ENCODE results near the gene LRP1B. TPM values are rescaled to one million over a fixed set of nuclear protein-coding genes. Genes with fewer than 3 reads are reported as not detected.

Gene LRP1B
- total RNA-seq, 2 experiments from 2014 or later: not detected

DNA sequence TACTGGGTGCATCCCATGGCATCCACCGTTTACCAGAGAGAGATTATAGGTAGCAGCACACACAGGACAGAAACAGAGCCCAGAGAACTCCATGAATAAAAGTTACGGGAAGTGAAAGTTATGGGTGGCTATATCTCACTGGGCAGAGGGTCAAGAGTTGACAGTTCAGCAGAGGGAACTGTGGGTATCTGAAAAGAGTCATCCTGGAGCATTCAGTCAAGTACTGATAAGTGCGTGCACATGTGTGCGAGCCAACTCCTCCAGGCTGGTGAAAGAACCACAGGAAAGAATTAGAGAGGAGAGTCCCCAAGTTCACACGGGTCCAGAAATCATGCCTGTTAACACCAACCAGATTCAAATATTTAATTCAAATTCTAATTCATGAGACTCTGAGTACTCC is 1588.2 kb downstream of the LRP1B start:
- Mint-ChIP-seq H3K27me3 (no peaks in the 10 kb centered on the region), H3K36me3 (no peaks in the 10 kb centered on the region), H3K27ac (no peak overlapping the region), H3K4me3 (no peak overlapping the region), H3K4me1 (ENCODE audit: low read depth) (no peaks in the 10 kb centered on the region), H3K9me3 (peaks cover 31% of the 10 kb centered on the region)
- DNase-seq: no peak
- intact Hi-C loops (cut with micrococcal nuclease): no loop called here
- POLR2A ChIA-PET: no interaction called here
- CTCF ChIA-PET: no interaction called here

DNA sequence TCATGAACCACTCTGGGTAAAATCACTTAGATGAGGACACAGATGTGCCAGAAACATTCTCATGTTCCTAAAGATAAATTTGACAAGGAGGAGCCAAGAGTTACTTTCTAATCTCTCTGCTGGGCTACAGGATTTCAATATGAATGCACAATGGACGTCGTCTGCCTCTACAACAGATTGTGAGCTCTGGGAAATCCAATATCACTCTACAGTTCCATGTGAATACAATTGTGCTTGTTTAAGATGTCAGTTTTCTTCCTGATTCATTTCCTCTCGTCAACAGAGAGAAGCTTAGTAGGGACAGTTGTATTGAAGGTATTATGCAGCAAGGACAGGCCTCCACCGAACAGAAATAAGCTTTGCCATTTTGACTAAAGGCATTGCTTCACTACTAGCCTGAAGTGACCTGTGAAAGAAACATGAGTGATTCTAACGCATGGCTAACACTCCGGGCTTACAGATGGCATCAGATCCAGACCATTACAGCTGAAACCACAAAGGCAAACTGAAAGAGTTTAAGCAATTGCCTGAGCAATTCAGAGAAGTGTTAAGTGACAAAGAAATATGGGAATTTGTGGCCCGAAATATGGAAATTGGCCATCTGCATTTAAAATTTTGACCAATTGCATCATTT is 1591.5 kb downstream of the LRP1B start:
- Mint-ChIP-seq H3K27ac (no peak overlapping the region), H3K9me3 (peaks cover 17% of the 10 kb centered on the region), H3K27me3 (no peaks in the 10 kb centered on the region), H3K4me1 (ENCODE audit: low read depth) (no peaks in the 10 kb centered on the region), H3K36me3 (no peaks in the 10 kb centered on the region), H3K4me3 (no peak overlapping the region)
- intact Hi-C loops (cut with micrococcal nuclease): no loop called here
- CTCF ChIA-PET: no interaction called here
- POLR2A ChIA-PET: no interaction called here
- no peak for DNase-seq

DNA sequence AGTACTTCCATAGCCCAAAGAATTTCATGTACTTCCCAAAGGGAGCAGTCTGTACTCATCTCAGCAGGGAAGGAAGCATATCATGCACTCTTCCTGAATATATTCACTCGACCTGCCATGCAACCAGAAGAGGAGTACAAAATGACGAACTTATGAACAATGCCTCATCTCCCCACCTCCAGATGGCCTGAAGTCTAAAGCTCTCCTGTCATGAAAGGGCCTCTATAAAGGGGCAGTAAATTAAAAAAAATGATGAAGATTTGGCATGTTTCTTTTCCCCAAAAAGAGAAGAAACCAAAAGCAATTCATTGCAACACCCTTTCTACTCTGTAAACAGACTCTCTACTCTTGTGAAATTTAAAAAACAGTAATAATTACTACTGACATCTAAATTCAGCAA is 1601.1 kb downstream of the LRP1B start:
- CTCF ChIA-PET: no interaction called here
- H3K9me3 Mint-ChIP-seq: peaks cover 12% of the 10 kb centered on the region
- intact Hi-C loops (cut with micrococcal nuclease): no loop called here
- H3K4me3 Mint-ChIP-seq: no peak overlapping the region
- DNase-seq: no peak
- POLR2A ChIA-PET: no interaction called here
- no peaks in the 10 kb centered on the region for H3K4me1 Mint-ChIP-seq (ENCODE audit: low read depth)
- no peak overlapping the region for H3K27ac Mint-ChIP-seq
- no peaks in the 10 kb centered on the region for H3K27me3 Mint-ChIP-seq
- H3K36me3 Mint-ChIP-seq: no peaks in the 10 kb centered on the region

DNA sequence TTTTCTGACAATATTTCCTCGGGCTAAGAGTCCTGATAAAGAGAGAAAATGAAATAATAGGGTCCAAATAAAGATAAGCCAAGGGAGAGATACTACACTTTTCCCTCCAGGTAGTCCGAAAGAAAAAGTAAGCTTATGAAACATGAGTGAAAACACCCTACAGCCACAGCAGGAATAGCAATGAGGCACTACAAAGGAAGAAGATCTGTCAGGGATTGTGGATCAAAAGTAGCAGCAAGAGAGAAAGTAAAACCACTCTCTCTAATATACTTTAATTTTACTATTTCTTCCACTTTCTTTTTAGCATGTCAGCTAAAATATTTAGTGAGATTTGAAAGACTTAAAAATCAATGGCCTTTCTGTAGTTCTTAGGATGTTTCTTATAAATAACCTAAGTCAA is 1601.8 kb downstream of the LRP1B start:
- CTCF ChIA-PET: no interaction called here
- intact Hi-C loops (cut with micrococcal nuclease): no loop called here

DNA sequence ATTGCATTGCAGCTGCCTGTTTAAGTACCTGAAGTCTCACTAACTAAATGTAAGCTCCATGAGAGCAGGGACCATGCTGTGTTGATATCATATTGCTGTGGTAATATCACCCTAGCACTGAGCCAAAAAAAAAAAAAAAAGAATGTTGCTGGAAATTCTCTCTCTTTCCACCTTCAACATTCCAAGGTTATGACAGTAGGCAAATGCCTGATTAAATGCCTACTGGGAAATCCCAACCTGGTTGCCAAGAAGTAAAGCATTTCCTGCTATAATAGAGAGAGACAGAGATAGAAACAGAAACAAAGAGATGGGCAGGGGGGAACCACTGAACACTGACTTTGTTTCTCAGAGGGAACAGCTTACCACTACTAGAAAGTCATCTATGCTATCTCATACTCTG is 1604.2 kb downstream of the LRP1B start:
- H3K4me3 Mint-ChIP-seq: no peak overlapping the region
- H3K27me3 Mint-ChIP-seq: no peaks in the 10 kb centered on the region
- CTCF ChIA-PET: no interaction called here
- peaks cover 9% of the 10 kb centered on the region for H3K9me3 Mint-ChIP-seq
- H3K36me3 Mint-ChIP-seq: no peaks in the 10 kb centered on the region
- POLR2A ChIA-PET: no interaction called here
- no peak for DNase-seq
- H3K27ac Mint-ChIP-seq: no peak overlapping the region
- H3K4me1 Mint-ChIP-seq (ENCODE audit: low read depth): no peaks in the 10 kb centered on the region
- intact Hi-C loops (cut with micrococcal nuclease): no loop called here

More for the DNA sequence above, 1601.8 kb downstream of the LRP1B start:
- no peaks in the 10 kb centered on the region for H3K27me3 Mint-ChIP-seq
- H3K36me3 Mint-ChIP-seq: no peaks in the 10 kb centered on the region
- no peak for DNase-seq
- POLR2A ChIA-PET: no interaction called here
- no peak overlapping the region for H3K27ac Mint-ChIP-seq
- H3K4me3 Mint-ChIP-seq: no peak overlapping the region
- H3K9me3 Mint-ChIP-seq: peaks cover 12% of the 10 kb centered on the region
- no peaks in the 10 kb centered on the region for H3K4me1 Mint-ChIP-seq (ENCODE audit: low read depth)

DNA sequence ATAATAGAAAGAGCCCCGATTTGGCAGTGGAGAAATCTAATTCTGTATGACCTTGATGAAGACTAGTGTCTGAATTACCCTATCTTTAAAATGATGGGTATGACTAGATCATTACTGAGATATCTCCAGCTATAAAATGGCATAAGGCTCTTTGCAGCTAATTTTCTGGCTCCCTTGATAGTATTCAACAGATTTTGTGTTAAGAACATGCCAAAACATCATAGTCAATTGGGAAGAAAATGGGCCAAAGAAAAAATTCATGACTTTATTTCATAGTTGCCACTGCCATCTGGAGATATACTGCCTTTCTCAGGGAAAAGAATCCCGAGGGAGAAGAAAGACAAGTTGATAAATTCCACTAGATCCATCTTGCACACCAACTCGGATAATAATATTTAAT is 1618.7 kb downstream of the LRP1B start:
- no peaks in the 10 kb centered on the region for H3K4me1 Mint-ChIP-seq (ENCODE audit: low read depth)
- CTCF ChIA-PET: no interaction called here
- intact Hi-C loops (cut with micrococcal nuclease): no loop called here
- H3K27ac Mint-ChIP-seq: no peak overlapping the region
- no peak overlapping the region for H3K4me3 Mint-ChIP-seq
- POLR2A ChIA-PET: no interaction called here
- H3K27me3 Mint-ChIP-seq: no peaks in the 10 kb centered on the region
- H3K36me3 Mint-ChIP-seq: no peaks in the 10 kb centered on the region
- peaks cover 2% of the 10 kb centered on the region for H3K9me3 Mint-ChIP-seq
- no peak for DNase-seq

DNA sequence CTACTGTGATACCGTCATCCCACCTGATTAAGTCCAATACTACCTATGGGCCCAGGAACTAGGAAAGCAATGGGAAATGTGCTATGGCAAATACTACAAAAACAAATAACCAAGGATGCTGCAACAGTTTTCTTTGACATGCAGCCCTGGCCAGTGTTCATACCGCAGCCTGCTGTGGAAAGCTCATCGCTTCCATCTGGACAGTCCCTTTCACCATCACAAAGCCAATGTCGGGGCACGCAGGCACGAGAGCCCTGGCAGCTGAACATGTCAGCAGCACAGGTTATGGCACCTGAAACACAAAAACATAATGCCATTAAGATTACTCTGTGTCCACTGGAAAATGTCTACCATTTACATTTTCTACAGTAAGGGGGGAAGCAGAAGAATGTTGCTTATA is 1621.1 kb downstream of the LRP1B start:
- CTCF ChIA-PET: no interaction called here
- no peaks in the 10 kb centered on the region for H3K27me3 Mint-ChIP-seq
- H3K4me3 Mint-ChIP-seq: no peak overlapping the region
- intact Hi-C loops (cut with micrococcal nuclease): no loop called here
- no peaks in the 10 kb centered on the region for H3K4me1 Mint-ChIP-seq (ENCODE audit: low read depth)
- H3K36me3 Mint-ChIP-seq: no peaks in the 10 kb centered on the region
- DNase-seq: no peak
- H3K9me3 Mint-ChIP-seq: peaks cover 2% of the 10 kb centered on the region
- POLR2A ChIA-PET: no interaction called here
- no peak overlapping the region for H3K27ac Mint-ChIP-seq

DNA sequence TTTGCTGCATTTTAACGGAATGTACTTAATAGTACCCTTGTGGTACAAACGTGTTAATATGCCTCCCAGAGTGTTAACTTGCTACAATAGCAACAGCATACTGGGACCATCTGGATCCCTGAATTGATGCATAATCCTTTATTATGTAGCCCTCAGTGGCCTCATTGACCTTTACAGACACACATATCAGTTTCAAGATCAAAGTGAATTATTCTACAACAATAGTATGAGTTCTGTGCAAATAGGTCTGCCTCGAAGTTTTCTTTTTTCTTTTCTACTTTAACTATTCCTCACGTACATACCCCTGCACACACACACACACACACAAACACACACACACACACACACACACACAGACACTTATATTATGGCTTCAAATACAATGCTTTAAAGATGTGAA is 1622.1 kb downstream of the LRP1B start:
- POLR2A ChIA-PET: no interaction called here
- H3K4me1 Mint-ChIP-seq (ENCODE audit: low read depth): no peaks in the 10 kb centered on the region
- H3K27me3 Mint-ChIP-seq: no peaks in the 10 kb centered on the region
- intact Hi-C loops (cut with micrococcal nuclease): no loop called here
- no peaks in the 10 kb centered on the region for H3K36me3 Mint-ChIP-seq
- no peak overlapping the region for H3K4me3 Mint-ChIP-seq
- CTCF ChIA-PET: no interaction called here
- no peak for DNase-seq
- H3K9me3 Mint-ChIP-seq: no peaks in the 10 kb centered on the region
- H3K27ac Mint-ChIP-seq: no peak overlapping the region

DNA sequence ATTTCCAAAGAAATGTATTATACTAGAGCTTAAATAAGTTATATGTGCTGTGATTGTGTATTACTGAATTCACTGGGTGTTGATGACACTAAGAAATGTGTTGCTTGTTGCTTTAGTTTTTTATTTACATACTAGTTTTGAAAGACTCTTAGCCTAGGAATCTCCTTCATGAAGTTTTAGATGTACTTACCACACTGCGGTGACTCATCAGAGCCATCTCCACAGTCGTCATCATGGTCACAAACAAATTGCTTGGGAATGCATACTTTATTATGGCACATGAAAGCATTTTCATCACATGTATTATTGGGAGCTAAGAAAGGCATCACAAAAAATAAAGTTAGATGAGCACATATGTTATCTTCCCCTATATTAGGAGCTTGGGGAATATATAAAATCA is 1624.2 kb downstream of the LRP1B start:
- Mint-ChIP-seq H3K4me1 (ENCODE audit: low read depth) (no peaks in the 10 kb centered on the region), H3K36me3 (no peaks in the 10 kb centered on the region), H3K27me3 (no peaks in the 10 kb centered on the region), H3K9me3 (no peaks in the 10 kb centered on the region), H3K4me3 (no peak overlapping the region), H3K27ac (no peak overlapping the region)
- CTCF ChIA-PET: no interaction called here
- POLR2A ChIA-PET: no interaction called here
- intact Hi-C loops (cut with micrococcal nuclease): no loop called here
- no peak for DNase-seq

DNA sequence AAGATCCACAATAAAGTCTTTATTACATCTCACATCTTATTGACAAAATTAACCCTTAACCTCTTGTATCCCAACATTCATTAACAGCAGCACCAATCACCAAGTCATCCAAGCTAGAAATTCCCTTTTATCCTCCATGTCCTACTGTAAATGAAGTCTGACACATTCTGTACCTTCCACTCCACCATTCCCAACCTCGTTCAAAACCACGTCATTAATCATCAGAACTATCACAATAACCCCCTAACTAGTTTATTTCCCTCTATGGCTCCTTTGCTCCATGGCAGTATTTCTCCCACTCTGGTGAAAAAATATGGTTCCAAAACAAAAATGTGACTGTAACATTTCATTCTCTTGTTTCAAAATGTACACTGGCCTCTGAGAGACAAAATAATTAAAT is 1626.2 kb downstream of the LRP1B start:
- Mint-ChIP-seq H3K27me3 (no peaks in the 10 kb centered on the region), H3K9me3 (peaks cover 4% of the 10 kb centered on the region), H3K36me3 (no peaks in the 10 kb centered on the region), H3K4me1 (ENCODE audit: low read depth) (no peaks in the 10 kb centered on the region), H3K27ac (no peak overlapping the region), H3K4me3 (no peak overlapping the region)
- ChIA-PET POLR2A (no interaction called here), CTCF (no interaction called here)
- DNase-seq: no peak
- intact Hi-C loops (cut with micrococcal nuclease): no loop called here

DNA sequence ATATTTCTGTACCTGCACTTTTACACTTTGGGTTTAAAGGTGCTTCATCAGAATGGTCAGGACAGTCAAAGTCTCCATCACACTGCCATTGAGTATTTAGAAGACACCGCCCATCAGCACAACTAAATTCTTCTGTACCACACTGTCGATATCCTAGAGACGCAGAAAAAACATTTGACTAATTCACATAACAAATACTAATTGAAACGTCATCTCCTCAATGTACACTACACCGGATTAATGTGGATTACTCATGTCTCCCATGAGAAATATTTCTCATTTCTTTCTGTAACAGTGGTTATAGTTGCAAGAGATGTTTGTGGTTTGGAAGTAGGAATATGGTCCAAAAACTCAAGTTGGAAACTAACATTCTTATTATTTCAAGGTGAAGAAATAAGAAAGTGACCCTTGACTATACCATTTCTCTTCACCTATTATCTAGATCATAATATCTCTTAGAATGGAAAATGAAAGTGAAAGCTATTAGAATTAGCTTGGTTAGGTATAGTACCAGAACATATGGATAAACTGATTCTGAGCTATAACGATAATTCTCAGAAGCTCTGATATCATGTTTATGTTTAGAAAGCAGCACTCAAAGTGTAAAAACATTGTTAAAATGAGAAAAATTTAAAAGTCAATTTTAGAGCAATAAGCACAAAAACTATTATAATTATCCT is 1627.7 kb downstream of the LRP1B start:
- Mint-ChIP-seq H3K4me3 (no peak overlapping the region), H3K36me3 (no peaks in the 10 kb centered on the region), H3K27ac (no peak overlapping the region), H3K4me1 (ENCODE audit: low read depth) (no peaks in the 10 kb centered on the region), H3K27me3 (no peaks in the 10 kb centered on the region), H3K9me3 (peaks cover 4% of the 10 kb centered on the region)
- POLR2A ChIA-PET: no interaction called here
- DNase-seq: no peak
- CTCF ChIA-PET: no interaction called here
- intact Hi-C loops (cut with micrococcal nuclease): no loop called here

DNA sequence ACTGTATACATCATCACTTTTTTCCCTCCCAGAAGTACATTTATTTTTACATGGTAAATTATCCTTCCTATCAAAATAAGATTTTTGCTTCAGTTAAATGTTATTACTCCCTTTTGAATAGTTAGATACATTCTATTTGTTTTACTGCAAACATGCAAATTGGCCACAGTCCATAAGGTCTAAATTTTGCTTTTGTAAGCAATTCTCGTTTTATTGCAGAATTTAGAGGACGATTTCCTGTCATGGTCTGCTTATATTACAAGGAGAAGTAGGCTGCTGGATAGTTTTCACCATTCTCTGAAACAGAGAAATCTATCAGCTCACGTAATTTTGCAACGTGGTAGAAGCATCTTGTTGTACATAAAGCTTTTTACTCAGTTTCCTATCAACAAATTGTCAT is 1632.5 kb downstream of the LRP1B start:
- POLR2A ChIA-PET: no interaction called here
- Mint-ChIP-seq H3K36me3 (no peaks in the 10 kb centered on the region), H3K27ac (no peak overlapping the region), H3K27me3 (no peaks in the 10 kb centered on the region), H3K9me3 (peaks cover 11% of the 10 kb centered on the region), H3K4me3 (no peak overlapping the region), H3K4me1 (ENCODE audit: low read depth) (no peaks in the 10 kb centered on the region)
- intact Hi-C loops (cut with micrococcal nuclease): no loop called here
- CTCF ChIA-PET: no interaction called here
- DNase-seq: no peak

DNA sequence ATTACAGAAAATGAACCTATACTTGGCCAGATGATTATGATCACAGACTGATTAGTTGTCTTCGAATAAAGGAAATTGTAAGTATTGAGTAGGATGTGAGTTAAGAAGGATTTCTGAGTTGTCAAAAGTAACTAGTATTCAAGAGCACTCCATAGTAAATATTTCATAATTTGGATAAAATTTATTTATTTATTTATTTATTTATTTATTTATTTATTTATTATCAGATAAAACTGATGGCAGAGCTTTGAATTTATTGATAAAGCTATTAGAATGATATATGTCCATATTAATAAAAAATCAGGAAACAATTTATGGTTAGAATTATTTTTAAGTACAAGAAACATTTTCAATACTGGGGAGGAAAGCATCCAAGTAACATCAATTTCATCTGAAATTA is 1634.1 kb downstream of the LRP1B start:
- Mint-ChIP-seq H3K4me3 (no peak overlapping the region), H3K9me3 (peaks cover 15% of the 10 kb centered on the region), H3K27me3 (no peaks in the 10 kb centered on the region), H3K36me3 (no peaks in the 10 kb centered on the region), H3K4me1 (ENCODE audit: low read depth) (no peaks in the 10 kb centered on the region), H3K27ac (no peak overlapping the region)
- POLR2A ChIA-PET: no interaction called here
- CTCF ChIA-PET: no interaction called here
- intact Hi-C loops (cut with micrococcal nuclease): no loop called here
- no peak for DNase-seq

All from activated CD4-positive, alpha-beta memory T cell treated with anti-CD3 and anti-CD28 coated beads for 36 hours (primary cell).